GM23248 (cell line): Measurements from ENCODE around the gene DEF6. TPM values are rescaled to one million over a fixed set of nuclear protein-coding genes. Genes with fewer than 3 reads are reported as not detected.

Source experiments
- DNase-seq: peaks from one replicate; pipeline ENCODE4 v3.0.0-alpha.2; 2015
- H2AFZ ChIP-seq: fragments of 200-600 bp; sonication (generic); 2 replicates; pipeline ENCODE4 v1.6.1; 2016; ENCODE audit warnings: antibody characterized with exemption
- H3F3A ChIP-seq: fragments of 200-600 bp; sonication (generic); 2 replicates; pipeline ENCODE4 v1.6.1; 2016; ENCODE audit warnings: mild to moderate bottlenecking, antibody characterized with exemption, mixed run types; ENCODE audit not compliant: insufficient read depth
- H3K27ac ChIP-seq: fragments of 200-600 bp; sonication (generic); 2 replicates; pipeline ENCODE4 v1.5.1; 2016; ENCODE audit warnings: mild to moderate bottlenecking
- H3K27me3 ChIP-seq: fragments of 200-600 bp; sonication (generic); replicated peaks from 2 replicates; pipeline ENCODE4 v1.6.1; 2016; ENCODE audit warnings: mild to moderate bottlenecking; ENCODE audit not compliant: insufficient read depth
- H3K36me3 ChIP-seq: fragments of 200-600 bp; sonication (generic); 2 replicates; pipeline ENCODE4 v1.6.1; 2016; ENCODE audit warnings: low read depth, mild to moderate bottlenecking
- H3K4me1 ChIP-seq: fragments of 200-600 bp; sonication (generic); 2 replicates; pipeline ENCODE4 v1.6.1; 2016; ENCODE audit warnings: mild to moderate bottlenecking; ENCODE audit not compliant: insufficient read depth
- H3K4me2 ChIP-seq: fragments of 200-600 bp; sonication (generic); one replicate; pipeline ENCODE4 v1.6.1; 2016; ENCODE audit warnings: mild to moderate bottlenecking; ENCODE audit not compliant: unreplicated experiment
- H3K4me3 ChIP-seq: fragments of 200-600 bp; sonication (generic); 2 replicates; pipeline ENCODE4 v1.5.1; 2016; ENCODE audit warnings: mild to moderate bottlenecking
- H3K79me2 ChIP-seq: fragments of 200-600 bp; sonication (generic); 2 replicates; pipeline ENCODE4 v1.6.1; 2016; ENCODE audit warnings: mild to moderate bottlenecking; ENCODE audit not compliant: insufficient read depth
- H3K9ac ChIP-seq: fragments of 200-600 bp; sonication (generic); 2 replicates; pipeline ENCODE4 v1.6.1; 2016; ENCODE audit warnings: mild to moderate bottlenecking
- H3K9me2 ChIP-seq: fragments of 200-600 bp; sonication (generic); 2 replicates; pipeline ENCODE4 v1.6.1; 2016; ENCODE audit warnings: mixed run types, mild to moderate bottlenecking, moderate library complexity; ENCODE audit not compliant: insufficient read depth
- H3K9me3 ChIP-seq: fragments of 200-600 bp; sonication (generic); one replicate; pipeline ENCODE4 v1.6.1; 2017; ENCODE audit warnings: low read depth
- H4K20me1 ChIP-seq: fragments of 200-600 bp; sonication (generic); 2 replicates; pipeline ENCODE4 v1.6.0; 2016; ENCODE audit not compliant: insufficient read depth
- EZH2 ChIP-seq: fragments of 200-600 bp; sonication (generic); IDR thresholded peaks from 2 replicates; pipeline ENCODE4 v1.6.1; 2018; ENCODE audit warnings: antibody characterized with exemption, mild to moderate bottlenecking; ENCODE audit not compliant: insufficient read depth, poor library complexity, severe bottlenecking
- EZH2phosphoT487 ChIP-seq: fragments of 200-600 bp; sonication (generic); IDR thresholded peaks from 2 replicates; pipeline ENCODE4 v1.6.1; 2018; ENCODE audit warnings: antibody characterized with exemption, moderate library complexity, mild to moderate bottlenecking, low read depth; ENCODE audit not compliant: insufficient read depth
- WGBS, 2 experiments: methylation state at CpG; one replicate each; pipeline ENCODE4 v1.1.6; 2015 to 2017; ENCODE audit warnings: low lambda C conversion rate in 2 of 2, low coverage in 1 of 2; ENCODE audit errors: missing lambda C conversion rate in 2 of 2; 5-methylcytosine and 5-hydroxymethylcytosine counted together
- in situ Hi-C: fragments of 300-500 bp; cut with MboI; formaldehyde crosslinking; loops from 2 replicates; pipeline ENCODE4 v1.15.0; 2020
- polyA plus RNA-seq: library from polyadenylated mRNA; unstranded; fragments of >200 nt; fragmentation: Nextera tagmentation; extraction: Ambion mirVana; gene quantifications from 2 replicates; pipeline ENCODE4 v1.2.1, GENCODE V29; 2016
- total RNA-seq: library from RNA; depleted of rRNA; stranded (reverse); fragments of >200 nt; shearing (Covaris generic); gene quantifications from 2 replicates; pipeline ENCODE4 v1.2.3, GENCODE V29; 2014

Gene DEF6
- total and polyA plus RNA-seq, 2 experiments from 2014 or later: 1.7 to 2.6 TPM

DNA sequence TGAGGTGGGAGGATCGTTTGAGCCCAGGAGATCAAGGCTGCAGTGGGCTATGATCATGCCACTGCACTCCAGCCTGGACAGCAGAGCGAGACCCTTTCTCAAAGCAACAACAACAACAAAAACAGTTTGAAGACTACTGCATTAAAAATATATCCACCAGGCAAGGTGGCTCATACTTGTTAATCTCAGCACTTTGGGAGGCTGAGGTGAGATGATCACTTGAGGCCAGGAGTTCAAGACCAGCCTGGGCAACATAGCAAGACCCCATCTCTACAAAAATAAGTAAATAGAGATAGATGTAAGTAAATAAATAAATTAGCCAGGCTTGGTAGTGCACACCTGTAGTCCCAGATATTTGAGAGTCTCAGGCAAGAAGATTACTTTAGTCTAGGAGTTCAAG lies 25.6 kb upstream of the DEF6 start:
- WGBS, 2 experiments: 93 to 100% methylated on average over 2 of the region's 2 CpGs

DNA sequence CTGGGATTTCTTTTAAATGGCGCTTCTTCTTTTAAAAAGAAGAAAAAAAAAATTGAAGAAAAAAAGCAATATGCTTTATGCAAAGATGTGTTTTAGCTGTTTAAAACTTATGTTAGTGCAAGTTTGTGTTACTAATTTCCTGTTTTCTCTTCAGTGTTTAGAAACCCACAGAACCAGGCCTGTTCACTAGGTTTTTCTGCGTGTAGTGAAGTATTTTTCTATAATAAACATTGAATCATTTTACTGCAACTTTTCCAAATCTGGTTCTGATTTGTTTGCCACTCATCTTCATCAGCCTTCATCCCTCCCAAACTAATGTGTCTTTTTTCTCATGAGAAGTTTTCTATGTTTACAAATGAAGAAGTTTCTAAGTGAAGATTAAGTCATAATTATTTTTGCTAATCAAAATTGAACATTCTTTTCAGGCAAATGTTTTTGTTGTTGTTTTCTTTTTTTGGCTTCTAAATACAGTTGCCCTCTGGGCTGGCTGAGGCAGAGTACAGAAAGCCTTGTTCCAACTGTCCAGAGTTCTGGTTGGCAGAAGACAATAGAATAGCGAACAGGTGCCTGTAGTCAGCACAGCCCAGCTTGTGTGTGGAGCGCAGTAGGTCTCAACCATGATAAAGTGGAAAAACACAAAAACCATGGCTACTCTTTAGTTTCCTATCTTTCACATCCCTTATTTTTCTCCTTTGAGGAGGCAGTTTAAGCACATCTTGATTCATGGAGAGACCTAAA lies 23.6 kb upstream of the DEF6 start:
- Histone ChIP-seq H3K79me2 (0 out of 2 replicates have a peak, but pooled peaks cover 4% of the 10 kb centered on the region), H3K4me2 (peak overlapping the region; percentile 59), H3K27me3 (no peaks in the 10 kb centered on the region), H4K20me1 (no peaks in the 10 kb centered on the region), H3K4me1 (peaks cover 16% of the 10 kb centered on the region), H3K9ac (no peak overlapping the region), H3K9me2 (no peaks in the 10 kb centered on the region), H3F3A (peaks cover 18% of the 10 kb centered on the region; the same call in 1 of the 2 replicates), H3K4me3 (no peak overlapping the region), H3K9me3 (no peaks in the 10 kb centered on the region), H3K27ac (0 out of 2 replicates have a peak overlapping the region, but pooled peaks have one; percentile 61), H3K36me3 (no peaks in the 10 kb centered on the region), H2AFZ (no peak overlapping the region)
- 76 to 80% methylated on average over 4 of the region's 4 CpGs for whole genome bisulfite sequencing, 2 experiments
- in situ Hi-C loops: no loop called here
- TF ChIP-seq EZH2phosphoT487 (no peak), EZH2 (no peak)
- peak; percentile 30 for DNase-seq

More for the DNA sequence above, 25.6 kb upstream of the DEF6 start:
- no peak overlapping the region for H2AFZ ChIP-seq
- DNase-seq: no peak
- peaks cover 16% of the 10 kb centered on the region for H3K4me1 ChIP-seq
- H3K27ac ChIP-seq: no peak overlapping the region
- peaks cover 8% of the 10 kb centered on the region; the same call in 1 of the 2 replicates for H3K79me2 ChIP-seq
- H3F3A ChIP-seq: peaks cover 18% of the 10 kb centered on the region; the same call in 1 of the 2 replicates
- H3K9me2 ChIP-seq: no peaks in the 10 kb centered on the region
- no peaks in the 10 kb centered on the region for H4K20me1 ChIP-seq
- no peak overlapping the region for H3K4me3 ChIP-seq
- H3K9me3 ChIP-seq: no peaks in the 10 kb centered on the region
- H3K4me2 ChIP-seq: no peak overlapping the region
- in situ Hi-C loops: no loop called here
- no peak overlapping the region for H3K9ac ChIP-seq
- no peak for TF ChIP-seq EZH2
- TF ChIP-seq EZH2phosphoT487: no peak
- H3K27me3 ChIP-seq: no peaks in the 10 kb centered on the region
- no peaks in the 10 kb centered on the region for H3K36me3 ChIP-seq

DNA sequence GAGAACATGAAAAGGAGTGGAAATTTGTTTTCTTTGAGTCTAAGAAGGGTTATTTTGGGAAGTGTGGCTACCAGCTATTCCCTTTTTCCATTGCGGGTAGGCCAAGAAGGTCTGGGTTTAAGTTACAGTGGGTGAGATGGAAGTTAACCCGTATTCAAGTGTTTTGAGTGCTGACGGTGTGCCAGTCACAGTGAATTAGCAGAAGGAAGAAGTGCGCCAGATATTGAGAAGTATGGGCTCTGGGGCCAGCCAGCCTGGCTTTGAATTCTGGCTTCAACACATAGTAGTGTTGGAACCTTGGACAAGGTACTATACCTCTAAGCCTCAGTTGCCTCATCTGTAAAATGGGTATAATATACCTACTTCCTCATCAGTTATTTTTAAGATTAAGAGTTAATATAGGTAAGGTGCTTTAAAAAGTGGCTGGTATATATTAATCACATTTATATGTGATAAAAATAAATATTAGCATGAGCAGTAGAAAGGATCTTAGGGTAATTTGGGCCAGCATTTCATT lies 21.8 kb upstream of the DEF6 start:
- no peak for DNase-seq
- WGBS, 2 experiments: 98% methylated on average over 4 of the region's 4 CpGs
- peaks cover 16% of the 10 kb centered on the region for H3K4me1 ChIP-seq
- 0 out of 2 replicates have a peak, but pooled peaks cover 3% of the 10 kb centered on the region for H3K79me2 ChIP-seq
- H2AFZ ChIP-seq: no peak overlapping the region
- no peaks in the 10 kb centered on the region for H4K20me1 ChIP-seq
- no peaks in the 10 kb centered on the region for H3K9me2 ChIP-seq
- TF ChIP-seq EZH2phosphoT487 (no peak), EZH2 (no peak)
- peaks cover 18% of the 10 kb centered on the region; the same call in 1 of the 2 replicates for H3F3A ChIP-seq
- H3K36me3 ChIP-seq: no peaks in the 10 kb centered on the region
- in situ Hi-C loops: no loop called here
- no peak overlapping the region for H3K27ac ChIP-seq
- H3K4me3 ChIP-seq: no peak overlapping the region
- H3K9me3 ChIP-seq: no peaks in the 10 kb centered on the region
- 0 out of 2 replicates have a peak overlapping the region, but pooled peaks have one; percentile 59 for H3K9ac ChIP-seq
- H3K4me2 ChIP-seq: no peak overlapping the region
- H3K27me3 ChIP-seq: no peaks in the 10 kb centered on the region

DNA sequence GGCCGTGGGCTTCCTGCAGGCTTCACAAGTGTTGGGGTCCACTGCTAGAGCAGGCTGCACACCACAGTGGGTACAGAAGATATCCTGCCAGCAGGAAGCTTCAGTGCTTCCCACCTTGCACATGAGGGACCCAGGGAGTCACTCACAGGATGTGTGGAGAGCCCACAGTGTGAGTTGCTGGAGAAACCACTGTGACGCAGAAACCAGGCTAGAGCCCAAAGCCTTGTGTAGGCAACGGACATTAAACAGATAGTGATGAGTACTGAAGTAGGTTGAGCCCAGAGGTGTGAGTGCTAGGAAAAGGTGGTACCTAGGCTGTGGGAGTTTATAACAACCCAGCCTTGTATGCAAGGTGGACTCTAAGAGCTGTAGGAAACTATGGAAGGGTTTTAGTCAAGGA lies 18.9 kb upstream of the DEF6 start:
- Histone ChIP-seq H3F3A (peaks cover 17% of the 10 kb centered on the region; the same call in 1 of the 2 replicates), H3K9me2 (no peaks in the 10 kb centered on the region), H2AFZ (no peak overlapping the region), H3K9me3 (no peaks in the 10 kb centered on the region), H3K27ac (no peak overlapping the region), H3K36me3 (0 out of 2 replicates have a peak, but pooled peaks cover 4% of the 10 kb centered on the region), H3K9ac (no peak overlapping the region), H4K20me1 (no peaks in the 10 kb centered on the region), H3K4me2 (no peak overlapping the region), H3K27me3 (no peaks in the 10 kb centered on the region), H3K4me1 (peaks cover 16% of the 10 kb centered on the region), H3K4me3 (no peak overlapping the region), H3K79me2 (no peaks in the 10 kb centered on the region)
- TF ChIP-seq EZH2phosphoT487: no peak
- TF ChIP-seq EZH2: no peak
- no peak for DNase-seq
- in situ Hi-C loops: no loop called here
- 97 to 98% methylated on average over 3 of the region's 3 CpGs for WGBS, 2 experiments
